Keratinocyte (primary cell): Measurements from ENCODE around the gene RBX1.
"Not testable (repeated sequence)": the region's sequence is repeated elsewhere in the genome, so short reads cannot be mapped to it uniquely, and the experiment has no call there.

Experiments used
- CTCF ChIP-seq, 3 experiments: IDR thresholded peaks in 1 of 3; conservative IDR thresholded peaks in 1 of 3; optimal IDR thresholded peaks in 1 of 3; 2 replicates in 2 of 3; 3 replicates in 1 of 3; pipeline versions ENCODE3 to v1.5.1; 2011; ENCODE audit warnings: low read length in 3 of 3, mild to moderate bottlenecking in 3 of 3, moderate library complexity in 2 of 3, control low read depth in 1 of 3, inconsistent platforms in 1 of 3; ENCODE audit not compliant: insufficient read depth in 2 of 3; ENCODE audit errors: extremely low read depth in 1 of 3
- EZH2 ChIP-seq: IDR thresholded peaks from one replicate; pipeline ENCODE4 v1.6.1; 2012; ENCODE audit warnings: inconsistent platforms, mild to moderate bottlenecking, low read length, moderate library complexity

DNA sequence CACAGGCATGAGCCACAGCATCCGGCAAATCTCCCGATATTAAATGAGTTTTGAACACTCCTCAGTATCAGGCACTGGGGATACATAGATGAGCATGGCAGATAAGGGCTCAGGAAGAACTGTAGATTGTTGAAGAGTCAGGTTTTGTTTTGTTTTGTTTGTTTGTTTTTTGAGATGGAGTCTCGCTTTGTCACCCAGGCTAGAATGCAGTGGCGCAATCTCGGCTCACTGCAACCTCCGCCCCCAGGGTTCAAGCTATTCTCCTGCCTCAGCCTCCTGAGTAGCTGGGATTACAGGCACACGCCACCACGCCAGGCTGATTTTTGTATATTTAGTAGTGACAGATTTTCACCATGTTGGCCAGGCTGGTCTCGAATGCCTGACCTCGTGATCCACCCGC, 51.2 kb downstream of the RBX1 start:
- not testable (repeated sequence) for TF ChIP-seq CTCF (optimal IDR thresholded peaks at IDR 0.05 in 1 of 3, IDR thresholded peaks at IDR 0.05 in 1 of 3, conservative IDR thresholded peaks at IDR 0.05 in 1 of 3; ENCODE audit: extremely low read depth in 1 of 3, insufficient read depth in 2 of 3, low read length in 3 of 3); EZH2
